Upper lobe of left lung (tissue), 4 donors: ENCODE results near the gene PRKCA.

Experiments
- POLR2A ChIP-seq, 4 donors: fragments of 450-650 bp; IDR thresholded peaks; one replicate each; pipeline ENCODE4 v1.5.1; 2016 to 2017; ENCODE audit warnings: antibody characterized with exemption in 4 of 4, mild to moderate bottlenecking in 2 of 4
- TF ChIP-seq, protein P1 (sequence below), 6 experiments: fragments of 450-650 bp in 4 of 6; fragments of 200-600 bp in 2 of 6; sonication (generic) in 2 of 6; IDR thresholded peaks; one replicate each; pipeline ENCODE4 v1.5.1; 2016 to 2019; ENCODE audit warnings: antibody characterized with exemption in 6 of 6

DNA sequence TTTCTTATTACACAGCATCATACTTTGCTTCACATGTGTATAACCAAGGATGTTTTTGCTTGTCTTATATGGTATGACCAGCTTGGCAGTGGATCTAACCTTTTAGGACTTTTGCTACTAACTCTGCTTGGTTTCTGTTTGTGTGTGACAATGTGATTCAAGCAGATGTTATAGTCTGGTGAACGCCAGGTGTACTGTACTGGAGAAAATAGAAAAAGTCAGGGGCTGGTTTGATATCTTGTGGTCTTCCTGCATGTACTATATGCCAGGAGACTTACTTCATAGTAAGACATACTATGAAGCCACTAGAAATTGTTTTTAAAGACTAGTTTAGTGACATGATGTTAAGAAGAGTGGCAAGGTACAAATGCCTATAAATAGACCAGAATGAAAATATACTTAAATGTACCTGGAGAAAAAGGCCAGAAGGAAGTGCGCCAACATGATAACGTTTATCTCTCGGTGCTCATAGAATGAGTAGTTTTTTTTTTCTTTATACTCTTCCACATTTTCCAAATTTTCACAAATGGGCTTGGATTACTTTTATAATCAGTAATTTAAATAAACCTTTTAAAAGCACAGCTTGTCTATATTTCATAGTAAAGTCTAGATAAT lies 112.3 kb downstream of the PRKCA start:
- TF ChIP-seq, protein P1, sequence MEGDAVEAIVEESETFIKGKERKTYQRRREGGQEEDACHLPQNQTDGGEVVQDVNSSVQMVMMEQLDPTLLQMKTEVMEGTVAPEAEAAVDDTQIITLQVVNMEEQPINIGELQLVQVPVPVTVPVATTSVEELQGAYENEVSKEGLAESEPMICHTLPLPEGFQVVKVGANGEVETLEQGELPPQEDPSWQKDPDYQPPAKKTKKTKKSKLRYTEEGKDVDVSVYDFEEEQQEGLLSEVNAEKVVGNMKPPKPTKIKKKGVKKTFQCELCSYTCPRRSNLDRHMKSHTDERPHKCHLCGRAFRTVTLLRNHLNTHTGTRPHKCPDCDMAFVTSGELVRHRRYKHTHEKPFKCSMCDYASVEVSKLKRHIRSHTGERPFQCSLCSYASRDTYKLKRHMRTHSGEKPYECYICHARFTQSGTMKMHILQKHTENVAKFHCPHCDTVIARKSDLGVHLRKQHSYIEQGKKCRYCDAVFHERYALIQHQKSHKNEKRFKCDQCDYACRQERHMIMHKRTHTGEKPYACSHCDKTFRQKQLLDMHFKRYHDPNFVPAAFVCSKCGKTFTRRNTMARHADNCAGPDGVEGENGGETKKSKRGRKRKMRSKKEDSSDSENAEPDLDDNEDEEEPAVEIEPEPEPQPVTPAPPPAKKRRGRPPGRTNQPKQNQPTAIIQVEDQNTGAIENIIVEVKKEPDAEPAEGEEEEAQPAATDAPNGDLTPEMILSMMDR (IDR thresholded peaks at IDR 0.05), result no peak
- no peak for TF ChIP-seq POLR2A (IDR thresholded peaks at IDR 0.05)
